HG03175 (cell line): ENCODE results near the gene MAGI2.

Experiments
- ATAC-seq: cut with Tn5 transposase; IDR thresholded peaks from one replicate; pipeline ENCODE4 v1.9.1; 2021; ENCODE audit warnings: mild to moderate bottlenecking, moderate library complexity; ENCODE audit not compliant: unreplicated experiment

Gene MAGI2

DNA sequence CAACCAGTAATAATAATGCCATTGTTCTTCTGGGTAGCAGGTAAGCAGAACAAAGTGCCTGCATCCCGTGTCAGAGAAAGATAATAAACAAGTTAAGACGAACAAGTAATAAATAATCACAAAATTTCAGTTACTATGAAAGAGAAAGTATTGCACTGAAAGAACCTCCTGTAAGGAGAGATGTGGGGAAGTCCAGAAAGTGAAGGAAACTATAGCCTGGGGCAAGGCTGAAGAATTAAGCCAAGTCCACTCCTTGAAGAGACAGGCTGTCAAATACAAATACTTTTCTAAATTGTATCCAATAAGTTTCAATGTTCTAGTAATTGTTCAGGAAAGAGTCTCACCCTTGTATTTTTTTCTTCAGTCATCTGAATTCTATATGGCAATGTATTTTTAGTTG lies 611.4 kb downstream of the MAGI2 start:
- ATAC-seq = no peak

DNA sequence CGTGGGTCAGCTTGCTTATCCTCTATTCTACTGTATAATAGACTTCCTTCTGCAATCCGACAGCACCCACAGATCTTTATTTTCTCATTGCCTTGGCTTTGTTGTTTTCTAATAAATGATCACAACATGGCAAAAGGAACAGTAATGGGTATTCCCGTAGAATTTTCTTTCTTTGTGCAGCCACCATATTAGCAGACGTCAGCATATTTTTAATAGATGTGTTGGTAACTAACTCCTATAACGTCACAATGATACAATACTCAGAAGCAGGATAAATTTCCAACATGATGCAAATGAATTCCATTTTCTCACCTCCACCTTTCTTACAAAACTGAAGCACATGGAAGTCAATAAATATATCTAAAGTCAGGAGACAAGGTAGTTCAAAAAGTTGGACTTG lies 617.6 kb downstream of the MAGI2 start:
- no peak for ATAC-seq

DNA sequence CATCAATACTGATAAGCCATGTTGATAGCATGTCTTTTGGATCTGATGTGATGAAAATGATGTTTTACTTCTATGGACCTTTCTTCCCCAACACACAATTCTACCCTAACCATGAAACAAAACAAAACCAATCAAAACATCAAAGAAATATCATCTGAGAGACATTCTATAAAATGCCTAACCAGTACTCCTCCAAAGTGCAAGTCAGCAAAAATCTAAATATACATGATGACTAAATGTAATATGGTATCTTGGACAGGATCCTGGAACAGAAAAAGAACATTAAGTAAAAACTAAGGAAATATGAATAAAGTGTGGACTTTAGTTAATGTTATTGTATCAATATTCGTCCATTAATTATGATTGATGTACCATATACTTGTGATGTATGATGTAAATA lies 625.1 kb downstream of the MAGI2 start:
- no peak for ATAC-seq

DNA sequence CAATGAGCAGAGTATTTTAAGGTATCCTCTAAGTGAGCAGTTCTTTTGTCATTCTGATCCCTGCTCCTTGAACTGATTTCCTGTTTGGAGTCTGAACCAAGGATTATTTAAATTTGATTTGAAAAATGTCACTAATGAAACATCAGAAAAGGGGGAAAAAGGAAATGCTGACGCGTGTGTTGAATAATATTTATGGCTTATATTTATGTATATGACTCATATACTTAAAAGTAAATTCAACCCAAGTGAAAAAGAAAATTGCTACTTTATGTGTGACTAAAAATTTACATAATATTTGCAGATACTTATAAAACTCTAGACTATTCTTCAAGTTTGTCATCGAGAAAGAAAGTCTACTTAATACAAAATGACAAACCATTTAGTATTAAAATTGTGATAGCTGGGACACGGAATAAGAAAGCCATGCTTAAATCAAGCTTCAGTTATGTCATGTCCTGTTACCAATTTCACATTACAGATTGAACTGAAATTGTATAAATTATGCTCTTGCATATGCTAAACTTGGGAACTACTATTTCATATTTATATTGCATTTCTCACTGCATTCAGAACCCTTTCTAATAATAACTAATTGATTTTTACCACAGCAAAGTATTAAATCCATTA lies 649.9 kb downstream of the MAGI2 start:
- no peak for ATAC-seq

DNA sequence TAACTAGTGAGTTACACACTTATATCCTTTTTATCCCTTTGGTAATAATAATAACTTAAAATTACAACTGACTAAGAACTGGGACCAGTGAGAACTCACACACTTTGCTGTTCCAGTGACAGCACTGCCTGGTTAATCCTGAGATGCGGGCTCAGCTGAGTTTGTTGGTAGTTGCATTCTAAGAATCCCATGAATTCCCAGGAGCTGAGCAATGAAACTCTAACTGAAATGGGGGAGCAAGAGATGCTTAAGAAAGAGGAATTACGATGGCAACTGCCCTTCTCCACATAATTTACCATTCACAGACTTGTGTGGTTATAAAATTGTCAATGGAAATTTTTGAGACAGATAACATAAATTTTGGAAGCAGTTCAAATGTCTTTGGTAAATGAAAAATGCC lies 659.4 kb downstream of the MAGI2 start:
- ATAC-seq = no peak

DNA sequence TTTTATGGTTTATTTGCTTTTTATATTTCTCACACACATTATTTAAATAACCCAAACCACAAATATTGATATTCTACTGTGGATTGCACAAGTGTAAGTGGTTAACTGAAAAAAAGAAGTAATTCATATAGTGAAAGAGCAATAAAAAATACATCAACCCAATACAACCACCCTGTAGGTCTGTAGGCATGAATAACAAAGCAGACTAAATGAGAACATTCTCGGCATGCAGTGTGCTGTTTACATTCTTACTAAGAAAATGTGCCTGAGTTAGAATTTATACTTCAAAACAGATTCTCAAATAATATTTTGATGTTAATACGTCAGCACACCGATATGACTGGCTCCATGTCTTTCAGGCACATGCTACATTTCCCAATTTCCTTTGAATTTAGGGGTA lies 660.8 kb downstream of the MAGI2 start:
- no peak for ATAC-seq

DNA sequence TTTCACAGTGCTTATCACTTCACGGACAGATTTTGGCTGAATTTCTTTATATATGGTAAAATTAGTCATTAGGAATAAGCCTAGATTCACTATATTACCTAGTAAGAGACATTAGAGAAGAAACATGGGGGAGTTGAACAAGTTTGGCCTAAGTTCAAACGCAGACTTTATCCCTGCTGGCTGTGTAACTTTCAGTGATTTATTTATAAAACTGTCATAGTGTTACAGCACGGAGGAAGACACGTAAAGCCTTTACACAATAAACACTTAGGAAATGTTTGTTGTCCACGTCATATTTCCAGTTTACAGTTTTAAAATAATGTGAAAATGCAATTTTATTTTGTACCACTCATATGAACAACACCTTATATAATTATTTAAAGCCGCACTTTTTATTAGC lies 661.5 kb downstream of the MAGI2 start:
- ATAC-seq = no peak

DNA sequence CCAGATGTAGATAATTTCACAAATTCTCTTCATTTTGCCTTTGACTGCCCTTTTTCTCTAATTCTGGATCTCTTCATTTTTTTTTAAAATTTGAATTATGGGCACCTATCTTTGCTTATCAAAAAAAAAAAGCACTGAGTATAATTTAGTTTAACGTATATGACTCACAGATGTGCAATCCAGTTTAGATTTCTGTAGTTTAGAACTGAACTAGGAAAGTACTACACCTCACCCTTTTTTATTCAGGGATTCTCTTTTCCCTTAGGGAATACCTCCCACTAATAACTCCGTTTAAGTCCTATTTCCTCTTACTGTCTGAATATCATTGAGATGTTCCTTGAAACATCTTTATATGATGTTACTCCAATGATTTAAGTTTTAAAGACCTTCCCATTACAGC lies 665.0 kb downstream of the MAGI2 start:
- ATAC-seq = no peak

DNA sequence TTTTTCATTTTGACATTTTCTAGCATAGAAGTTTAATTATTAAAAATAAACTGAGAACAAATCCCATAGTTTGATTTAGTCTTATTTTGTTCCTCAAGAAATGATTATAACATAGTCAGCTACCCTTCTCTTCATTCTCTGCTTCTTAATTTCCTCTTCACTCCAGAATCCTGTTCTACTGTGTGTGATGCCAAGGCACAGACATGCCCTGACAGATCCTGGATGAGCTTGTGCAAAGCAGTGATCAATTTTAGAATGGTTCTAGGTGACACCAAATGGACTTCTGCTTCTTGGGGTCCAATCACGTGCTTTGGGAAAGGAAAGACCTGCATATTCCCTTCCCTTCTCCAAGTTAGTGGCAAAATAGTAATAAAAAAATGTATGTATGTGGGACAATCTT lies 665.6 kb downstream of the MAGI2 start:
- ATAC-seq = no peak

DNA sequence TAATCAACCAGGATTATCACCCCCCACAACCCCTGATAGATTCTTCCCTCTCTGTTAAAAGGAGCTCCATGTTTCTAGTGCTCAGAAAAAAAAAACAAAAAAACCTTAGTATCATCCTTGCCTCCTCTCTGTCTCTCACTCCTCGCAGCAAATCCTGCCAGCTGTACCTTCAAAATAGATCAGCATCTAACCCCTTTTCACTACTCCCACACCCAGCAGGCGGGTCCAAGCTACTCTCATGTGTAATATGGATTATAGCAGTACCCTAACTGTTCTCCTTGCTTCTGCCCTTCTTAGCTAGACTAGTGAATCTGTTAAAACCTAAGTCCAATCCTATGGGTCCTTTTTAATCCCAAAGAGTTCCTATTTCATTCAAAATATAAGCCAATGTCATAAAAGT lies 667.4 kb downstream of the MAGI2 start:
- no peak for ATAC-seq

DNA sequence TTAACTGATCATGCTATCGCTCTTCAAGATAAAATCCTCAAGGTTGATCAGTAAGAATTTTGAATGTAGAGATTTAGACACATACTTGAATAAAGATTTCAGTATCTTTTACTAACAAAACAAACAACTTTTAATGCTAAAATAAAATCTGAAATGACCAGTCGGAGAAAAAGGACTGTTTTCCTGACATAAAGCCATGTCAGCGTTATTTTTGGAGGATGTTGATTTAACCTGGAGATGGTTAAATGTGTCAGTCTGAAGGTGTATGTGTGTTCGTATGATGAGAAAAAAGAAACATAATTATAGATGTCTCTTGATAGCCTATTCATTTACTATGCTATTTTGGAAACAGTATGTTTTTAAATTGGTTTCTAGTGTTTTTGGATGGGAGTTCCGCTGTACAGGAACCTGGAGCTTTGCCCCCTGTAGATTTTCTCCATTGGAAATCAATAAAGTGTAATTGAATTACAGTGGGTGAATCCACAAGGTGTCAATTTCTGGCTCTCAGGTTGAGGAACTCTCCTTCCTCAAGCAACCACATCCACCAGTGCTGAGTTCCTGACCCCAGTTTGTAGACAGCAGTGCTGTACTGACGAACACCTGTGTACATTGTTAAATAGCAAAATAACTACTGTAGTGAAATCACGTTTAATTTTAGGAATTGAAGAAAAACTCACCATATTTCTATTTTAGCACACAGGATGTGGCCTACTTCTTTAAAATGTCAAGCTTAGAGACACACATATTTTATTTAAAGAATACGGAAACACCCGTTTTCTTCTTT lies 670.1 kb downstream of the MAGI2 start:
- ATAC-seq = no peak

DNA sequence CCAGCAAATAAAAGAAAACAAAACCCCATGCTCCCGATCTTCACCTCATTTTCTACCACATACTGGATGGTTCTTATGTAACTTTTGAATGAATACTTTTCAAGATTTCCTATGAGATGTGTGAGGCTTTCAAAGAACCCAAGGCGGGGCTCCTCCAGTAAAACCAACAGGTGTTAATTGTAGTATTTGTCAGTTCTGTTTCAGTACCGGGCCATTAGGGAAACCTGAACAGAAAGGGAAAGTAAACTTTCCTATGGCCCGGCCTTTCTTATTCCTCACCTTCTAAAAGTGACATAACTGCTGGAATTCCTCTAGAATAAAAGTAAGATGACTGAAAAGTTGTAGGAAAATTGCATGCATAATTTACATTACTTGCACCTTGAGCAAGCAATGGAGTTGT lies 672.9 kb downstream of the MAGI2 start:
- ATAC-seq = no peak

DNA sequence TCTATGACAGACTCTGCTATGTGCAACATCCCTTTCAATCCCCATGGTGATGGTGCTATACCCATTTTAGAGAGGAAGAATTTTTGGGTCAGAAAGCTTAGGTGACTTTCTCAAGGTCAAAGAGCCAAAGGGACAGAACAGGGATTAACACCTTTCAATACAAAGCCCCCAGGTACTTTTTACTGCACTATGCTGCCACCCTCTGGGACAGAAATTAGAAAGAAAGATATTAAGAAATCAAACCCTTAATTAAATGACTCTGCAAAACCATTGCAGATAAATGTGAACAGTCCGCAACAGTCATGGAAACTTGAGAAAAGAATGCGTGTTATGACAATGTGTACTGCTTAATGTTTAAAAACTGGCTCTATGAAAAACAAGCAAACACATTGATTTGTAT lies 673.7 kb downstream of the MAGI2 start:
- no peak for ATAC-seq

DNA sequence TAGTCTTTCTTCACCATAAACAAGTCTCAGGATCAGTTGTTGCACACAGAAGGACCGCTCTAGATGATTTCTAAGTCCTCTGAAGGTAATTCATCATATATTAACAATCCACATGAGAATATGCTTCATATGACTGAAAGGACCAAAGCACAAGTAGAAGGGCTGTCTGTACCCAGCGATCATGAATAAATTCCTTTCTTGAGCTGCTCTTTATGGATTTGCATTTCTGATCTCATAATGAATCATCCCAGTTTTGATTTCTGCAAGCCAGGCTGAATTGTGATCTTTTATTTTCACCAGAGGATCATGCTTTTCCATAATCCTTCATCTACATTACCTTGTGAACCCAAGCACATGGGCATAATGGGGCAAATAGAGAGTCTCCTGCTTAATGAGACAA lies 675.6 kb downstream of the MAGI2 start:
- no peak for ATAC-seq

DNA sequence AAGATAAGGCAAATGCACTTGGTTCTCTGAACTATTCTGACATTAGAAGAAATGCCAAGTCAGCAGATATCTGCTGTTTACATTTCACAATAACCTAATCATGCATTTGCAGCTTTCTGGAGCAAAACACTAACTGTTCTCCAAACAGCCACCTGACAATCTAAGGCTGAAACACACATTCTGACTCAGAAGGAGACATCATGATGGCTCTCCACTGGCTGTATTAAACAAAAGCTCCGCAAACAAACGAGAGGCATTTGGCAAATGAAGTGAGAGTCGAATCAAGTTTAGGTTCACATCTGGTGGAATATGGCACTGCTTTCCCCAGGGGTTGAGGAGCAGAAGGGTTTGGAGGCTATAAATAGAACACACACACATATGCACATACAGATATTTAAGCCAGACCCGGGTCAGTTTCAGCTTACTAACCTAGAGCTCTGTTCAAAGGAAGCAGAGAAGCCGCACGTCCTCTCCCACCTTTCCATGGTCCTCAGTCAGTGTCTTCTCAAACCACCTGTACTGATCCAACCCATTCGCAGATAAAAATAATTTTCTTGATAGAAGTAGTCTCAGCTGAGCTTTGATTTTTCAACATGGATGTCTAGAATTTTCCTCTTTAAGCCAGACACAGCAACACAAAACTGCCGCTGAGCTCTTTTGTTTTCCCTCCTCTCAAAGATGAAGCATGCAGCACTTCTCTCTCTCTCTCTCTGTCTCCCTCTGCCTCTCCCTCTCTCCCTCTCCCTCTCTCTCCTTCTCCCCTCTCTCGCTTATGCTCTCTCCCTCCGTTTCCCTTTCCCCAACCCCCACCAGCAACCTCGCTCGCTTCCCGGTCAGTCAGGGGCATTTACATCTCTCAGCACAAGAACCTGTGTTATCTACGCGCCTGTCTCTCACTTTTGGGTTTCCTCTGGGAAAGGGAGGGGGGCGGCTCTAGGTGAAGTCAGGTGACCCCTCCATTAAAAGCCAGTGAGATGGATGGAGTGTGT lies 682.8 kb downstream of the MAGI2 start:
- ATAC-seq = no peak

DNA sequence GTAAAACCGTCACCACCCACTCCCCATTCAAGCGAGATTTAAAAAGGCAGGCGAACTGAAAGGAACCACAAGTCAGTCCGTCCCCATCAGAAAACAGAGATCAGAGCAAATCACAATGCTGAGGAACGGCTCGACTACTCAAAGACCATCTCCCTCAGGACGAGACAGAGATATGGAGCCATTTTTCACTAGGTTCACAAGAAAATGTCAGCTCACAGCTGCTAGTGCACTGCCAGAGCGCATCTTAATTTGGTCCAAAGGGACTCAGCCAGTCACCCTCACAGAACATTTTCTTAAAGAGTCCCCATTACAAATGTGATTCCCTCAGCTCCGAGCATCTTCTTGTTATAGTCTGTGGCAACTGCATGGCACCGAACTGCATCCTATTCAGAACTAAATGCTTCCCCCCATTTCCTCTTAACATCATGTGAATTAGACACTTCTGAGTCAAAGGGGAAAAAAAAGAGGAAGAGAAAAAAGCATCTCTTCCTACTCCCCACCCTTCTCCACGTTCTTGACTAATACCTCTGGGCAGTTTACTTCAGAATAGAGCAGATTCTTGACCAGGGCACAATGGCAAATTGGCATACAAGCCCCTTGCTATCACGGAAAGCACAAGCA lies 683.9 kb downstream of the MAGI2 start:
- peak; percentile 83 for ATAC-seq

DNA sequence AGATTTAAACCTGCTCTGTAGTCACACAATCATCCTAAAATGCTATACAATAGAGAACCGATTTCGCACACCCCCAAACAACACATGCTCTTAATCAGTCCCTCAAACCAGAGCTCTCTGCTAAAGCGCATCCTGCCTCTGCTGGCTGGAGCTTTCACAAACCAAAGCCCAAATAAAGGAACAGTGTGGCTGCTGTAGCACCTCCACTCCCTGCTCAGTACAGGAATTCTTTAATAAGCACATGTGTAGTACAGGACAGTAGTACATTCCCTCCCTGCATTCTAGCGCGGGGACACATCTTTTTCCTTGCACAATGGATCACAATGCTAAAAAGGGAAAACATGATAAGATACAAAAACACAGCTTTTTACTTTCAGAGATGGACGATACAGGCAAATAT lies 684.6 kb downstream of the MAGI2 start:
- ATAC-seq = no peak

DNA sequence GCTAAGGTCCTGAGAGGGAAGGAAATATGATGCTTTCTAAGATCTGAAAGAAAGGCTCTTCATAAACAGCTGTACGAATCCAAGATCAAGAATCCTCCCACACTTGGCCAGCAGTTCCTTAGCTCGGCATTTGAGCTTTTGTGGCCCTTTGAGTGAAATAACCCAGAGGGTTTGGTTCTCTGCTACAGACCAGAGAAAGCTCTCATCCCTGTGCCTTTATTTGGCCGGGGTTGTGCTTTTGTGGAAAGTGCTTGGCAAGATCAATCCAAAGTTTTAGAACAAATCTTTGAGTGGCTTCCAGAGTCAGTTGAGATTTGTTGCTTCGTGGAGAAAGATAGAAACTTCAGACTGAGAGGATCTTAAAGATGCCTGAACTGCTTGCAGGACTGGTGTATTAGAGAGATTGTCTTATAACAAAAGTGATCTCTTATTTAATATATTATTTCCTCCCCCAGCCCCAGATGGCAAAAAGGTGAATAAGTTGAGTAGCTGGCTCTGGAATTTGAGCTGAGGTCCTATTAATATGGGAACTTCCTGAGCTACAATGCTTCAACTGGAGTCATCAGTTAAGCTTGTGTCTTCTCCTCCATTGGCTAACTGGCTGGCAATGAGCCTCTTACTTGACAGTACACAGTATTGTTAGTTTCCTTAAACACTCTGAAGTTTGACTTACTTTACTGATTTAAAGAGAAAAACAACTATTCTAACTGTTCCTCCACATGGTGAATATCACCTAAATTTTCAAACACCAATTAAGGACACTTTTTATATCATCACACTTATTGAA lies 687.3 kb downstream of the MAGI2 start:
- ATAC-seq = no peak

DNA sequence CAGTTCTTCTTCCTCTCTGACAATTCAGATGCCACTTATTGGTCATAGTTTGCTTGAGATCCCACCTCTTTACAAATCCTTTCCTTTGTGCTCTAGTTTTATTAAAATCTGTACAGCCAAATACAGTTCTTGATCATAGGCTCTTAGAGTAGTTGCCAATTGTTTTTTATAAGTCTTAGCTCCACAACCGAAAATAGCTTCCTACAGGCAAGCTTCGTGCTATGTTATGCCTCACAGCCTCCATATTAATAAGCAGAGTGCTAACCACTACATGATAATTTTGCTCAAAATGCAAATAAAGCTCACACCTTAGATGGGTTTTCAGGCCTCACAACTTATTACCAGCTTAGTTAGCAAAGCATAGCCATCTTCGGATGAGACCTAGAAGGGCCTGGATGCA lies 688.9 kb downstream of the MAGI2 start:
- no peak for ATAC-seq

DNA sequence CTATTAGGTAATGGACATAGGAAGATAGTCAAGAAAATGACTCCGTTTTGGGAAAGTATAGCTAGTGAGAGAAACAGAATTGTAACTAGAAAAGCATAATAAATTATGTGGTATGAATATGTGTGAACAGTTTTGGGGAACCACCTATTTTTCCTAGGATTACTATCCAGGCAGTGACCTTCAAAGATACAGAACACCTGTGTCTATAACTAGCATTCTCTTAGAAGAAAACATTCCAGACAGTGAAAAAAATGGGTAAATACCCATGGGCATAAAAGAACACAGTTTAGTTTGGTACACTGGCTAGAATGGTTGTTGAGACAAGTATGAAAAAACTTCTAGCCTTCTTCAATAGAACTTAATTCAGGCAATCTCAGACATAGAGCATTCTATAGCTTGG lies 690.8 kb downstream of the MAGI2 start:
- no peak for ATAC-seq
